ENCODE data around the gene MFN2. TPM values are rescaled to one million over a fixed set of nuclear protein-coding genes. Genes with fewer than 3 reads are reported as not detected.

MFN2 gene
- total and polyA plus RNA-seq, 2 experiments from 2014 or later: 15.1 to 40.4 TPM

GRCh38 chr1:11930571-11931445, 49.4 kb upstream of the MFN2 start:
- Histone ChIP-seq H3K36me3 (ENCODE audit: insufficient read depth) (no peaks in the 10 kb centered on the region; the same call in 1 of the 2 replicates), H3F3A (replicated peaks; ENCODE audit: low read depth) (peaks cover 4% of the 10 kb centered on the region; the same call in 1 of the 2 replicates), H4K20me1 (replicated peaks; ENCODE audit: insufficient read depth) (no peaks in the 10 kb centered on the region), H3K4me1 (ENCODE audit: insufficient read depth) (peaks cover 11% of the 10 kb centered on the region; the same call in 1 of the 2 replicates), H3K27ac (ENCODE audit: low read depth) (no peak overlapping the region), H3K4me2 (no peak overlapping the region), H3K9me2 (ENCODE audit: insufficient read depth) (no peaks in the 10 kb centered on the region), H3K4me3 (no peak overlapping the region), H3K27me3 (ENCODE audit: insufficient read depth) (no peaks in the 10 kb centered on the region), H3K79me2 (replicated peaks; ENCODE audit: insufficient read depth) (0 out of 2 replicates have a peak, but pooled peaks cover 4% of the 10 kb centered on the region), H2AFZ (peak overlapping the region; percentile 23; the same call in 1 of the 2 replicates)
- TF ChIP-seq NANOG (IDR thresholded peaks at IDR 0.05; ENCODE audit: borderline replicate concordance) (no peak), CREB1 (CRISPR knock-in tag; IDR thresholded peaks at IDR 0.05; ENCODE audit: low read depth) (no peak), STAT1 (IDR thresholded peaks at IDR 0.05; ENCODE audit: unreplicated experiment) (no peak), ETS1 (IDR thresholded peaks at IDR 0.05) (no peak), EZH2phosphoT487 (IDR thresholded peaks at IDR 0.05; ENCODE audit: unreplicated experiment) (no peak), ZNF462 (CRISPR knock-in tag; IDR thresholded peaks at IDR 0.05) (no peak), EZH2 (IDR thresholded peaks at IDR 0.05; ENCODE audit: low read depth, unreplicated experiment) (no peak), POLR2AphosphoS5 (IDR thresholded peaks at IDR 0.05; ENCODE audit: low read depth) (no peak), ZNF114 (CRISPR knock-in tag; IDR thresholded peaks at IDR 0.05) (no peak), CTCF (conservative IDR thresholded peaks at IDR 0.05; ENCODE audit: low read depth in 2 of 2) (no peak), ZNF331 (CRISPR knock-in tag; IDR thresholded peaks at IDR 0.05; ENCODE audit: low read depth) (no peak), JUNB (IDR thresholded peaks at IDR 0.05; ENCODE audit: unreplicated experiment) (no peak), REST (IDR thresholded peaks at IDR 0.05; ENCODE audit: unreplicated experiment) (no peak)
- no peak overlapping the region for H3K27ac Mint-ChIP-seq
- H3K4me1 Mint-ChIP-seq: peaks cover 6% of the 10 kb centered on the region
- no peaks in the 10 kb centered on the region for H3K9me3 Mint-ChIP-seq
- ATAC-seq: no peak
- H3K36me3 Mint-ChIP-seq (ENCODE audit: low read depth): no peaks in the 10 kb centered on the region
- DNase-seq (ENCODE audit: low spot score): no peak
- H3K27me3 Mint-ChIP-seq (ENCODE audit: insufficient read depth, low read depth, poor library complexity): peaks cover 3% of the 10 kb centered on the region
- H3K4me3 Mint-ChIP-seq: no peak overlapping the region
